Keratinocyte (primary cell): ENCODE data around the gene MLXIPL. TPM values are rescaled to one million over a fixed set of nuclear protein-coding genes. Genes with fewer than 3 reads are reported as not detected.

ENCODE experiments used
- DNase-seq: peaks from one replicate; pipeline ENCODE4 v3.0.0-alpha.2; 2011; ENCODE audit warnings: low read depth, missing footprints, low spot score
- FAIRE-seq: peaks from 2 replicates; lab custom pipeline; 2011; peaks lifted over from hg19 to GRCh38; lab: Jason Lieb, UNC
- H2AFZ ChIP-seq: 2 replicates; pipeline ENCODE4 v1.6.0; 2012; ENCODE audit warnings: low read length, control low read depth, inconsistent platforms; ENCODE audit not compliant: control insufficient read depth
- H3K27ac ChIP-seq: 2 replicates; pipeline ENCODE4 v1.5.1; 2011; ENCODE audit warnings: low read length; ENCODE audit not compliant: control insufficient read depth, insufficient read depth
- H3K27me3 ChIP-seq: 3 replicates; pipeline ENCODE4 v1.6.0; 2011; ENCODE audit warnings: low read length; ENCODE audit not compliant: control insufficient read depth, insufficient read depth; ENCODE audit errors: extremely low read depth
- H3K36me3 ChIP-seq, 2 experiments: 2 replicates in 1 of 2; 3 replicates in 1 of 2; pipeline ENCODE4 v1.5.1; 2011; ENCODE audit warnings: low read length in 2 of 2, mild to moderate bottlenecking in 1 of 2; ENCODE audit not compliant: control insufficient read depth in 2 of 2, insufficient read depth in 2 of 2; ENCODE audit errors: extremely low read depth in 1 of 2
- H3K4me1 ChIP-seq: 3 replicates; pipeline ENCODE4 v1.5.1; 2011; ENCODE audit warnings: low read length; ENCODE audit not compliant: control insufficient read depth, insufficient read depth; ENCODE audit errors: extremely low read depth
- H3K4me2 ChIP-seq: 3 replicates; pipeline ENCODE4 v1.6.0; 2011; ENCODE audit warnings: low read depth, low read length; ENCODE audit not compliant: control insufficient read depth, insufficient read depth; ENCODE audit errors: extremely low read depth
- H3K4me3 ChIP-seq, 3 experiments: fragments of 200-600 bp in 1 of 3; sonication (generic) in 1 of 3; 2 replicates in 2 of 3; 3 replicates in 1 of 3; pipeline ENCODE4 v1.5.1; 2011 to 2016; ENCODE audit warnings: low read length in 3 of 3, mild to moderate bottlenecking in 3 of 3, control low read depth in 2 of 3, inconsistent platforms in 1 of 3, low read depth in 1 of 3, mixed read lengths in 1 of 3, mixed run types in 1 of 3, moderate library complexity in 1 of 3; ENCODE audit not compliant: control insufficient read depth in 2 of 3, insufficient read depth in 2 of 3; ENCODE audit errors: extremely low read depth in 1 of 3
- H3K79me2 ChIP-seq: 2 replicates; pipeline ENCODE4 v1.6.0; 2012; ENCODE audit warnings: low read length; ENCODE audit not compliant: control insufficient read depth, insufficient read depth
- H3K9ac ChIP-seq: 3 replicates; pipeline ENCODE4 v1.6.0; 2011; ENCODE audit warnings: low read length; ENCODE audit not compliant: control insufficient read depth, insufficient read depth; ENCODE audit errors: extremely low read depth
- H3K9me1 ChIP-seq: 3 replicates; pipeline ENCODE4 v1.6.0; 2011; ENCODE audit warnings: low read length; ENCODE audit not compliant: control insufficient read depth, insufficient read depth; ENCODE audit errors: extremely low read depth
- H3K9me3 ChIP-seq: 2 replicates; pipeline ENCODE4 v1.5.1; 2012; ENCODE audit warnings: low read depth, low read length; ENCODE audit not compliant: control insufficient read depth
- H4K20me1 ChIP-seq: 3 replicates; pipeline ENCODE4 v1.6.0; 2011; ENCODE audit warnings: low read length; ENCODE audit not compliant: control insufficient read depth, insufficient read depth; ENCODE audit errors: extremely low read depth
- EZH2 ChIP-seq: IDR thresholded peaks from one replicate; pipeline ENCODE4 v1.6.1; 2012; ENCODE audit warnings: inconsistent platforms, mild to moderate bottlenecking, low read length, moderate library complexity
- dilution Hi-C: fragments of 300-500 bp; cut with MboI; formaldehyde crosslinking; loops from one replicate; pipeline ENCODE4 v1.7.0; 2020; ENCODE audit warnings: low sequenced_read_pairs; ENCODE audit not compliant: extremely low pct_ligation_motif_present
- polyA plus RNA-seq, 5 experiments: library from polyadenylated mRNA; depleted of rRNA in 3 of 5; stranded (reverse) in 3 of 5; stranded (forward) in 1 of 5; unstranded in 1 of 5; fragments of >200 nt; gene quantifications; 1 replicate in 1 of 5; 2 replicates in 3 of 5; 3 replicates in 1 of 5; pipeline versions ENCODE4 v1.2.1 to v1.2.3, GENCODE V29; 2011 to 2012; ENCODE audit warnings: missing spikeins in 2 of 5, low read depth in 1 of 5, low replicate concordance in 1 of 5
- TF ChIP-seq, protein P1 (sequence below), 3 experiments: IDR thresholded peaks in 1 of 3; conservative IDR thresholded peaks in 1 of 3; optimal IDR thresholded peaks in 1 of 3; 2 replicates in 2 of 3; 3 replicates in 1 of 3; pipeline versions ENCODE3 to v1.5.1; 2011; ENCODE audit warnings: low read length in 3 of 3, mild to moderate bottlenecking in 3 of 3, moderate library complexity in 2 of 3, control low read depth in 1 of 3, inconsistent platforms in 1 of 3; ENCODE audit not compliant: insufficient read depth in 2 of 3; ENCODE audit errors: extremely low read depth in 1 of 3

Gene MLXIPL
- polyA plus RNA-seq, 1 donor (not counting 4 experiments of a cell fraction or from before 2014, with no cell fraction given) = 0.05 TPM

DNA sequence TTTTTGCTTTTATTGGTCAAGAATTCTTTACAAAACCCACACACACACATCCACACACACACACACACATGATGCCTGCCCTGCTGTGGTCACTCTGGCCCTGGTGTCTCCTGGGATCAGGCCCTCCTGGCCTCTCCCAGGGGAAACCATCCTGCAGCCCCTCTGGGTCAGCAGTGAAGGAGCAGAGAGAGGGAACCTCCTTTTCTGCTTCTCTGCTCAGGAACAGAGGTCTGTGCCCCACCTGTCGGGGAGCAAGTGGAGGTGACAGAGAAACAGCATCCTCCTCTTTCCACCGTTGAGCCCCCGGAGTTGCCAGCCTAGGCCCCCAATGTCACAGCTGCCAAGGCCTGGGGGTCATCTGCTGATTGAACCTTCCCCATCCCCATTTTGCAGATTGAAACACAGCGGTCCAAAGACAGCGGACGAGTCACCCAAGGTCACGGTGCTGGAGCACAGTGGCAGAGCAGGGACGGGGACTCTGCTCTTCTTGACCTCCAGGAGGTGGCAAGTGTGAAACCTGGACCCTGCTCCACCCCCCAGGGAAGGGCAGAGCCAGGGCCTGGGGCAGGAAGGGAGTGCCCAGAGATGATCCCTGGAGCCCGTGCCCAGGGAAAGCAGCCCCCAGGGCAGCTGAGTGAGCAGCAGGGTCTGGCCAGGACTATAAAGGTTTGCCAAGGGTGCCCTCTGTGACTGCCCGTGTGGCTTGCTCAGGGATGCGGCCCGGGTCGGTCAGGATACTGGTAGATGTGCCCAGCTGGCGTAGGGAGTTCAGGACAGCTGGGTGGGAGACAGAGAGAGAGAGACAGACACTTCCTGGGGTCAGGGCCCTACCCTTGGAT is 30.9 kb downstream of the MLXIPL start:
- Histone ChIP-seq H3K4me3 (no peak overlapping the region), H3K4me1 (no peaks in the 10 kb centered on the region), H2AFZ (no peak overlapping the region), H3K9me1 (no peaks in the 10 kb centered on the region), H4K20me1 (no peaks in the 10 kb centered on the region), H3K27ac (no peak overlapping the region), H3K36me3 (no peaks in the 10 kb centered on the region), H3K9me3 (no peaks in the 10 kb centered on the region), H3K9ac (no peak overlapping the region), H3K79me2 (no peaks in the 10 kb centered on the region), H3K27me3 (peaks cover 9% of the 10 kb centered on the region), H3K4me2 (no peak overlapping the region)
- DNase-seq (no peak), FAIRE-seq (no peak)
- TF ChIP-seq EZH2 = no peak
- TF ChIP-seq, protein P1, sequence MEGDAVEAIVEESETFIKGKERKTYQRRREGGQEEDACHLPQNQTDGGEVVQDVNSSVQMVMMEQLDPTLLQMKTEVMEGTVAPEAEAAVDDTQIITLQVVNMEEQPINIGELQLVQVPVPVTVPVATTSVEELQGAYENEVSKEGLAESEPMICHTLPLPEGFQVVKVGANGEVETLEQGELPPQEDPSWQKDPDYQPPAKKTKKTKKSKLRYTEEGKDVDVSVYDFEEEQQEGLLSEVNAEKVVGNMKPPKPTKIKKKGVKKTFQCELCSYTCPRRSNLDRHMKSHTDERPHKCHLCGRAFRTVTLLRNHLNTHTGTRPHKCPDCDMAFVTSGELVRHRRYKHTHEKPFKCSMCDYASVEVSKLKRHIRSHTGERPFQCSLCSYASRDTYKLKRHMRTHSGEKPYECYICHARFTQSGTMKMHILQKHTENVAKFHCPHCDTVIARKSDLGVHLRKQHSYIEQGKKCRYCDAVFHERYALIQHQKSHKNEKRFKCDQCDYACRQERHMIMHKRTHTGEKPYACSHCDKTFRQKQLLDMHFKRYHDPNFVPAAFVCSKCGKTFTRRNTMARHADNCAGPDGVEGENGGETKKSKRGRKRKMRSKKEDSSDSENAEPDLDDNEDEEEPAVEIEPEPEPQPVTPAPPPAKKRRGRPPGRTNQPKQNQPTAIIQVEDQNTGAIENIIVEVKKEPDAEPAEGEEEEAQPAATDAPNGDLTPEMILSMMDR (optimal IDR thresholded peaks at IDR 0.05 in 1 of 3, IDR thresholded peaks at IDR 0.05 in 1 of 3, conservative IDR thresholded peaks at IDR 0.05 in 1 of 3; ENCODE audit: extremely low read depth in 1 of 3, insufficient read depth in 2 of 3, low read length in 3 of 3) = no peak
- dilution Hi-C loops = no loop called here

DNA sequence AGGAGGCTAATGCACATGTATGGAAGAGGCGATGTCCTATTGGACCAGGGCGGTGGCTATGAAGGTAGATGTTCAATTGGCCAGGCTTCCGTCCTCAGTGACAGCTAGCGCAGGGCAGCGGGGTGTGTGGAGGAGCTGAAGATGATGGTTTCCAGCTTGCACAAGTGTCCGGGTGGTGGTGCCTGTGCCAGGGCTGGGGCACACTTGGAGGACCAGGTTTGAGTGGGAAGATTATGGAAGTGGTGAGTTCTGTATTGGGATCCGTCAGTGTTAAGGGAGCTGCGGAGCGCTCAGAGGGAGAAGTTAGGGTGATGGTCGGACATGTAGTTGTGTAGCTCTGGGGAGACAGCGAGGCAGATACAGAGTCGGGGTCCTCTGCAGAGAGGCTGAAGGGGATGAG is 37.4 kb downstream of the MLXIPL start:
- Histone ChIP-seq H3K36me3 (no peaks in the 10 kb centered on the region), H3K79me2 (no peaks in the 10 kb centered on the region), H3K4me1 (no peaks in the 10 kb centered on the region), H3K9me1 (no peaks in the 10 kb centered on the region), H3K9me3 (no peaks in the 10 kb centered on the region), H3K4me3 (no peak overlapping the region), H3K4me2 (no peak overlapping the region), H3K27ac (no peak overlapping the region), H3K9ac (no peak overlapping the region), H2AFZ (no peak overlapping the region), H3K27me3 (no peaks in the 10 kb centered on the region), H4K20me1 (no peaks in the 10 kb centered on the region)
- dilution Hi-C loops = no loop called here
- no peak for TF ChIP-seq EZH2
- TF ChIP-seq, protein P1 (optimal IDR thresholded peaks at IDR 0.05 in 1 of 3, IDR thresholded peaks at IDR 0.05 in 1 of 3, conservative IDR thresholded peaks at IDR 0.05 in 1 of 3; ENCODE audit: extremely low read depth in 1 of 3, insufficient read depth in 2 of 3, low read length in 3 of 3) = no peak
- no peak for FAIRE-seq
- no peak for DNase-seq
